HG03103 (cell line): Measurements from ENCODE around the gene CARD8.
"Not testable (repeated sequence)": the region's sequence is repeated elsewhere in the genome, so short reads cannot be mapped to it uniquely, and the experiment has no call there.

Source experiments
- ATAC-seq: cut with Tn5 transposase; IDR thresholded peaks from one replicate; pipeline ENCODE4 v1.9.1; 2021; ENCODE audit warnings: low read depth; ENCODE audit not compliant: unreplicated experiment

Gene CARD8

DNA sequence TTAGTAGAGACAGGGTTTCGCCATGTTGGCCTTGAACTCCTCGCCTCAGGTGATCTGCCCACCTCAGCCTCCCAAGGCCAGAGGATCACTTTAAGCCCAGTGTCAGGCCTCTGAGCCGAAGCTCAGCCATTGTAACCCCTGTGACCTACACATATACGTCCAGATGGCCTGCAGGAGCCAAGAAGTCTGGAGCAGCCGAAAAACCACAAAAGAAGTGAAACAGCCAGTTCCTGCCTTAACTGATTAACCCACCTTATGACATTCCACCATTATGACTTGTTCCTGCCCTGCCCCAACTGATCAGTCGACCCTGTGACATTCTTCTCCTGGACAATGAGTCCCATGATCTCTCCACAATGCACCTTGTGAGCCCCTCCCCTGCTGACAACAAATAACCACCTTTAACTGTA lies 13.9 kb upstream of the CARD8 start:
- ATAC-seq: not testable (repeated sequence)

DNA sequence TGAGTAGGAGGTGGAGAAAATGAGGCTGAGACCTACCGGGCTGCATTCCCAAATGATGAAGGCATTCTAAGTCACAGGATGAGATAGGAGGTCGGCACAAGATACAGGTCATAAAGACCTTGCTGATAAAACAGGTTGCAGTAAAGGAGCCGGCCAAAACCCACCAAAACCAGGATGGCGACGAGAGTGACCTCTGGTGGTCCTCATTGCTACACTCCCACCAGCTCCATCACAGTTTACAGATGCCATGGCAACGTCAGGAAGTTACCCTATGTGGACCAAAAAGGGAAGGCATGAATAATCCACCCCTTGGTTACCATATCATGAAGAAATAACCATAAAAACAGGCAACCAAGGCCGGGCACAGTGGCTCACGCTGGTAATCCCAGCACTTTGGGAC lies 9.6 kb upstream of the CARD8 start:
- ATAC-seq: not testable (repeated sequence)

DNA sequence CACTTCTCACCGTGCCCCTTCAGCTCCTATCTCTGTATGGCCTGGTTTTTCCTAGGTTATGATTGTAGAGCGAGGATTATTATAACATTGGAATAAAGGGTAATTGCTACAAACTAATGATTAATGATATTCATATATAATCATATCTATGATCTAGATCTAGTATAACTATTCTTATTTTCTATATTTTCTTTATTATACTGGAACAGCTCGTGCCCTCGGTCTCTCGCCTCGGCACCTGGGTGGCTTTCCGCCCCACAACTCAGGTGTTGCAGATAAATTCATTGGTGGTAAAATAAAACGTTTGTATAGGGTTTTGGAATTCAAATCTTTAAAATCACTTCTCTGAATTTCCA lies 4.6 kb upstream of the CARD8 start:
- not testable (repeated sequence) for ATAC-seq

DNA sequence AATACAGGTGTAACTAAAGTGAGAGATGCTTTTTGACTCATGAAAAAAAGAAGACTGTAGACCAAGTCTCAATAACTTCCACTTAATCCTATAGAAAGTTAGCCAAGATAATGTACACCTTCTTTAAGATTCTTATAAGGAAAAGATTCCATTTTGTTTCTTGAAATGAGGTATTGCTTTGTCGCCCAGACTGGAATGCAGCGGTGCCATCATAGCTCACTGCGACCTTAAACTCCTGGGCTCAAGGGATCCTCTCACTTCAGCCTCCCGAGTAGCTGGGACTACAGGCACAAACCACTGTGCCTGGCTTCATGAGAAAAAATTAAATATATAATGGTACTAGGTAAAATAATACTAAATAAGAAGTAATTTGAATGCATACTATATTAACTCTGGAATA lies 3.3 kb upstream of the CARD8 start:
- not testable (repeated sequence) for ATAC-seq

DNA sequence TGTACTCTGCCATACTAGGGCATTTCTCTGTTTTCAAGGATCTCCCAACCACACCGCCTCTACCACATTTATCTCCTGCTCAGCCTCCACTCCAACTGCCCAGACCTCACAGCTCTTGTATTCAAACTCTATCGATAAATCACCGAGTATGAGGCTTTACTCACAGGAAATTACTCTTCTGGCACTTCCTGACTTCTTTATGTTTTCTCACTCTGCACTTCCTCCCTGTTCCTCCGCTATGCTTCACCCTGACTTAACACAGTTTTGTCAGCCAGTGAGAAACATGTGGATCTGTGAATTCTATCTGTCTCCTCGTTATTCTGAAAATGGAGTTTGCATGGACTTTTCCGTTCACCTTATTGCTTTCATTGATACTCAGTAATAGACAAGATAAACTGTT lies 2.6 kb upstream of the CARD8 start:
- no peak for ATAC-seq

DNA sequence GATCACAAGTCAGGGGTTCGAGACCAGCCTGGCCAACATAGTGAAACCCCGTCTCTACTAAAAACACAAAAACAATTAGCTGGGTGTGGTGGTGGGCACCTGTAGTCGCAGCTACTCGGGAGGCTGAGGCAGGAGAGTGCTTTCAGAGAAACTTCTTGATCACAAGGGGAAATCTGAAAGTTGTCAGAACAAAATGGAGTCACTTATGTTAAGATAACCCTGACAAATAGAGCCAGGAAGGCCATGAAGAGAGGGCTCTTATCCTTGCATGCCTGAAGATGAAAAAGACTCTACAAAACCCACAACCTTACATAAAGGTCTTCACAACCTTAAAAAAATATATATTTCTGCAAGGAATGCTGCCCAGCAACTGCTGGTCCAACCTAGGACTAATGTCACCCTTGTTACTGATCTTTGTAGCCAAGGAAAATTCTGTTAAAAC lies 1.2 kb downstream of the CARD8 start:
- no peak for ATAC-seq

DNA sequence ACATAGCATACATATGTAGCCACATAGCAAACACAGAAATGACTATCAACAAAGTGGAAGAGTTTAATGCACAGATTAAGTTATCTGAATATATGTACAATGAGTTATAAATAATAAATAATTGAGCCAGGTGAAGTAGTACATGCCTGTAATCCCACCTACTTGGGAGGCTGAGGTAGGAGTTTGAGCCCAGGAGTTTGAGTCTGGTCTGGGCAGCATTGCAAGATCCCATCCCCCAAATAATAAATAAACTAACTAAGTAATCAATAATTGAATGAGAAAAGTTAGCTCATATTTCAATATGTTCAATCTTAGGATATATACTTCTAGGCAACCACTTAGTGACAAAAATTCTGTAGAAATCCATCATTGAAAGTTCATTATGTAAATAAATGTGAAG lies 1.7 kb downstream of the CARD8 start:
- ATAC-seq: no peak

DNA sequence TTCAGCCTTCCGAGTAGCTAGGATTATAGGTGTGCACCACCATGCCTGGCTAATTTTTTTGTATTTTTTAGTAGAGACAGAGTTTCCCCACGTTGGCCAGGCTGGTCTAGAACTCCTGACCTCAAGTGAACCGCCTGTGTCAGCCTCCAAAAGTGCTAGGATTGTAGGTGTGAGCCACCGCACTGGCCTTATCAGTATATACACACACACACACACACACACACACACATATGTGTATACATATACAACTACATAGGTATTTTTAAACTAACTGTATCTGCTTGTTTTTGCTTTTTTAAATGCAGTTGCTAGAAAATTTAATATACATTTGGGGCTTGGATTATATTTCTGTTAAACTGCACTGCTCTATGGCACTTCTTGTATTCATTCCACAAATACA lies 3.1 kb downstream of the CARD8 start:
- no peak for ATAC-seq

DNA sequence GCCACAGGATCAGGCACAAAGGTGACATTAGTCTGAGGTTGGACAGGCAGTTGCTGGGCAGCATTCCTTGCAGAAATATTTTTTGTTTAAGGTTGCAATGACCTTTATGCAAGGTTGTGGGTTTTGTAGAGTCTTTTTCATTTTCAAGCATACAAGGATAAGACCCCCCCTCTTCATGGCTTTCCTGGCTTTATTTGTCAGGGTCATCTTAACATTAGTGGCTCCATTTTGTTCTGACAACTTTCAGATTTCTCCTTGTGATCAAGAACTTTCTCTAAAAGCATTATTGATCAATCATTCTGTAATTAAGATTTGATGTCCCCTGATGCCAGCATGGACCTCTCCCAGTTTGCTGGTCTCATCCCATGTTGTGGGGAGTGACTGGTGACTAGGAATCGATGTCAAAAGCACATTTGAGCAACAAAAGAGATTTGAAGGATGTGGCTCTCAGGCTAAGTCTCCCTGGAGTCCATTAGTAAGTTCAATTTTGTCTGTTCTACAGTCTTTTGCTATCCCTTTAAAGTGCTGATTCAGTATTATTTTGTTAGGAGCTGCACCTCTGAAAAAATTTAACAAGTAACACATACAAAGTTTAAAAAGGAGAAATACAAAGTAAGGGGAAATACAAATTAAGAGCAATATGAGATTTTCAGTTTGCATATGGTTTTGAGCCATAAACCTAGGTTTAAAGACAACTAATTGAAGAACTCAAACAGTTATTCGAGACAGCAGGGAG lies 5.3 kb downstream of the CARD8 start:
- ATAC-seq: no peak

DNA sequence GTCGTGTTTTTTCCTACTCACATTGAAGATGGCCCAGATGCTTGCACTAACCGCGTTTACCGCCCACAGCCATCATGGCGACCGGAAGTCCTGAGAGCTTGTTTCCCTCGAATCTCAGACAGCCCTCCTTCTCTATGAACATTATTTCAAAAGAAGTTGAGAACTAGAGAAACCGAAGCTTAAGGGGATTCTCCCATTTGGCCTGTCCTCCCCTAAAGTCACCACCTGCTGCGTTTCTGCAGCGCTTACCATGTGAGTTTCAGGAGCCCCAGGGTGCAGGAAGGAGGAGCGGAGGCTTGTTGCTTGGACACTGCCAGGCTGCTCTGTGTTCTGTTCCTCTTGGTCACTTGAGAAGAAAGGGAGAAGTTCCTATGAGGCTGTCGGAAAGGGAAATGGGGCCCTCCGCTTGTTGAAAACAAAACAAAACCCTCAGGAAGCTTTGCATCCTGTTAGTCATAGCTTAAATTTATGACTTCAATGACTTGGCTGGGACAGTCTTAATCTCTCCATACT lies 6.2 kb downstream of the CARD8 start:
- no peak for ATAC-seq

DNA sequence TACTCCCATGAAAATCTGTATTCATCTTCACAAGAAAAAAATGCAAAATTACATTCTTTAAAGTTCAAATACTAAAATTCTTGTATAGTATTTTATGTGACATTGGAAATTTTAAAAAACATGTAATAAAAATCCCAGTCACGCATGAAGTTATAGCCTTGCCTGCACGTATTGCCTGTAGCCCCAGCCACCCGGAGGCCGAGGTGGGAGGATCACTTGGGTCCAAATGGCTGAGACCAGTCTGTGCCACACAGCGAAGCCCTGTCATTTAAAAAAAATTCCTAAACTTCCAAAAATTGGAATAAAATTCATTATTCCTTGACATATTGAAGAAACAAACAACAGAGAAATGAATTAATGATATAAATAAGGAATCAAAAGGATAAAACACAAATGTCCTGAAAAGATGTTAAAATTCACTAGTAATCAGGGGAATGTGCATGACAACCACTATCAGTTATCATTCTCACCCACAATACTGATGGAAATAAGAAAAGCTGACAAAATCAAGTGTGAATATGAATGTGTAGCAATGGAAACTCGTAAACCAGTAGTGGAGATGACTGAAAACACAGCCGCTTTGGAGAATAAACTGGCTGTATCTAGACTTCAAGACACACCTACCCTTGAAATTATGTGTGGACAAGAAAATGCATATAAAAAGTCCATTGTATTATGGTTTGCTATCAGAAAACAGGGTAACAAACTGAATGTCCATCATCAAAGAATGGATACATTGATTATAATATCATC lies 7.5 kb downstream of the CARD8 start:
- ATAC-seq: no peak

DNA sequence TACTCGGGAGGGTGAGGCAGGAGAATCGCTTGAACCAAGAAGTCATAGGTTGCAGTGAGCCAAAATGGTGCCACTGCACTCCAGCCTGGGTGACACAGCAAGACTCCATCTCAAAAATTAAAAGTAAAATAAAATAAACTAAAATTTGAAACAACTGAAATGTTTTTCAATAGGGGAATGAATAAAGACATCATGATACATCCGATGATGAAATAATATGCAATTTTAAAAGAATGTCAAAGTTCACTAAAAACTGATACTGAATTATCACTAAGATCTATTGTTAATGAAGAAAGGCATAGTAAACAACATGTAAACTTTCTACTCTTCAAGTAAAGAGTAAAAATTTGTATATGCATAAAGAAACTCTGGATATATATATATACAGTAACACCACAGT lies 8.5 kb downstream of the CARD8 start:
- no peak for ATAC-seq

DNA sequence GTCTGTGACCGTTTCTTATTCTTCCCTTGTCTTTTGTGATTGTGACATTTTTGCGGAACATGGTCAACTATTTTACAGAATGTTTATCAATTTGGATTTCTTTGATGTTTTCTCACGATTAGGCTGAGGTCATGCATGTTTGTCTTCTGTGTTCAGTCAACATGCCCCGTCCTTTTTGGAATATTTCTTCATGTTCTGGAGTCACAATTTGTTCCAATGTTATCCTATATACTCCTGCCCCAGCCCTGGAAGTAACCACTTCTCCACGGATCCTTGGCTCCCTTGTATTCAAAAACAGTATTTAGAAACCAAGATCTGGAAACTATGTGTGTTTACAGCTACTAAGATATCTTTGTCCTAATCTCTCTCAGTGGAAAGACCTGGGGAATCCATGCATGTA lies 9.6 kb downstream of the CARD8 start:
- ATAC-seq: no peak

DNA sequence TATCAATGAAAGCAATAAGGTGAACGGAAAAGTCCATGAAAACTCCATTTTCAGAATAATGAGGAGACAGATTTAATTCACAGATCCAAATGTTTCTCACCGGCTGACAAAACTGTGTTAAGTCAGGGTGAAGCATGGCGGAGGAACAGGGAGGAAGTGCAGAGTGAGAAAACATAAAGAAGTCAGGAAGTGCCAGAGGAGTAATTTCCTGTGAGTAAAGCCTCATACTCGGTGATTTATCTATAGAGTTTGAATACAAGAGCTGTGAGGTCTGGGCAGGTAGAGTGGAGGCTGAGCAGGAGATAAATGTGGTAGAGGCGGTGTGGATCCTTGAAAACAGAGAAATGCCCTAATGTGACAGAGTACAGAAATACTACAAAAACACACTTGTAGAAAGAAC lies 11.4 kb downstream of the CARD8 start:
- no peak for ATAC-seq

DNA sequence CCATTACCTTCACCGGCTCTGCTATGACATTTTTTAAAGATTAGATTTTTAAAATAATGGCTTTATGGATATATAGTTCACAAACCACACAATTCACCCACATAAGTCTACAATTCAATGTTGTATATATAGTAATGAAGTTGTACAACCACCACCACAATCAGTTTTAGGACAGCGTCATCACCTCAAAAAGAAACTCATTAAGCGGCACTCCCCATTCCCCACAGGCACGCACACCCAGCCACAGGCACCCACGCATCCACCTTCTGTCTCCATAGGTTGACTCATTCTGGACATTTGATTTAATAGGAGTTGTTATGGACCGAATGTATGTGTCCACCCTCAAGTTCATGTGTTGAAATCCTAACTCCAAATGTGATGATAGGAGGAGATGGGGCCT lies 13.9 kb downstream of the CARD8 start:
- ATAC-seq: not testable (repeated sequence)

DNA sequence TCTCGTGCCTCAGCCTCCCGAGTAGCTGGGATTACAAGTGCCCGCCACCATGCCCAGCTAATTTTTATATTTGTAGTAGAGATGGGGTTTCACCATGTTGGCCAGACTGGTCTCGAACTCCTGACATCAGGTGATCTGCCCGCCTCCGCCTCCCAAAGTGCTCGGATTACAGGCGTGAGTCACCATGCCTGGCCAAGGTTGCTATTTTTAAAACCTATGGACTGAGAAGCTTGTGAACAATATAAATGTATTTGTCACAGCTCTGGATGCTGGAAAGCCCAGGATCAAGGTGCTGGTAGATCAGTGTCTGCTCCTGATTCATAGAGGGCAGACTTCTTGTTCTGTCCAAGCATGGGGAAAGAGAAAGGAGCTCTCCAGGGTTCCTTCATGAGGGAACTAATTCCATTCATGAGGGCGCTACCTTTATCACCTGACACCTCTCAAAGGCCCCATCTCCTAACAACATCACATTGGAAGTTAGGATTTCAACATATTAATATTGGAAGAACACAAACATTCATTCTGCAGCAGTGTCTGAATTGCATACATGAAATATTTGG lies 16.1 kb downstream of the CARD8 start:
- ATAC-seq: no peak

DNA sequence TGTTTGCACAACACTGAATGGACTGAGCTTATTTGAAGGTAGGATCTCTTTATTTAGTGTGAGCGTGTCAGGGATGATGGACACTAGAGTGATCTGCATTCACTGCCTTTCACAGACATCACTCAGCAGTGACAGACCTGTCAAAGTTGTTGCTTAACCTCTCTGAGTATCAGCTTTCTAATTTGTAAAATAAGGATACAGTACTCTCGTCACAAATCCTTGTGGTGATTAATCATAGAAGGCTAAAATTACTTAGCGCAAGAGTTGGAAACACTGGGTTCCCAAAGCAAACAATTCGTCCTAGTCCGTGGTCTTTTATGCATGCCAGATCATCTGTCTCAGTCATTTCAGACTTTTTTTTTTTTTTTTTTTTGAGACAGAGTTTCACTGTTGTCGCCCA lies 16.6 kb downstream of the CARD8 start:
- no peak for ATAC-seq

DNA sequence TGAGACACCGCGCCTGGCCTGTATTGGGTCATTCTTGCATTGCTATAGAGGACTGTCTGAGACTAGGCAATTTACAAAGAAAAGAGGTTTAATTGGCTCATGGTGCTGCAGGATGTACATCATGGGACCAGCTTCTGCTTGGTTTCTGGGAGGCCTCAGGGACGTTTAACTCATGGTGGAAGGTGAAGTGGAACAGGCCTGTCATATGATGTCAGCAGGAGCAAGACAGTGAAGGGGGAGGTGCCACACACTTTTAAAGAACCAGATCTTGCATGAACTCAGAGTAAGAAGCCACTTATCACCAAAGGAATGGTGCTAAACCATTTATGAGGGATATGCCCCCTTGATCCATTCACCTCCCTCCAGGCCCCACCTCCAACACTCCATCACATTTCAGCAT lies 18.7 kb downstream of the CARD8 start:
- no peak for ATAC-seq

DNA sequence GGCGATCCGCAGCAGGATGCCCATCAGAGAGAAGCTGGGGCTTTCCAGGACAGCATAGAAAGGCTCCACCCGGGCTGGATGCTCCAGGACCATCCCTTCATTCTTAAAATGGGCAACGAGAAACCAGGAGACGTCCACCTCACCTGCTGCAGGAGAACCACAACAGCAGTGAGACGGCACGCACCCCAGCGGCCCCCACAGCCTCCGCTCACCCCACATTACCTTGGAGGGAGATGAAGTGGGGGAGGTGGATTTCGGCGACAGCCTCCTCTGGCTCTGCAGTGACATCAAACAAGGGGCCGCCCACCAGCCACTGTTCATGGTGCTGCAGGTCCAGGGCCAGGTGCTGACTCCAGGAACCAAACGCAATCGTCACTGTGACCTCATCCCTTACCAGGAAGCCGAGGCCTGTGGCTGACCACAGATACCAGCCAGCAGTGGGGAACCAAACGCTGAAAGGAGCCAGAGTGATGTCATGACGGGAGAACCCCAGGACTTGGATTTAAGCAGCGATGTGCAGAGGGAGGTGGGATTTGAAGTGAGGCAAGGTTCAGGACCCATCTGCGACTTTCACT lies 25.1 kb downstream of the CARD8 start:
- no peak for ATAC-seq

DNA sequence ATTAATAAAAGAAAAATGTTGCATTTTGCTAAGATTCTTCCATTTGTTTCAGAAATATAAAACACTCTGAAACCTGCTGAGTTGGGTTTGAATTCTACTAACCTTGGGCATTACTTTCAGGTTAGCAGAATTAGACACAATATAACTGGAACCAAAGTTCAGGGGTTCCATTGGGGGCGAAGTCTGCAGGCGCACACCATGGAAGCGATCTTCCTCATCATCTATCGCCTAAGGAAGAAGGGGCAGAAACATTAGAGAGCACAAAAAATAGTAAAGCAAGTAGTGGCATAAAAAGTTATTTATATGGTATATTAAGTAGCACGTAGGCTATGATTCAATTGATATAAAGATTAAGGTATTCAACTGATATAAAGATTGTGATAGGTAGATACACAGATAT lies 34.1 kb downstream of the CARD8 start:
- no peak for ATAC-seq

DNA sequence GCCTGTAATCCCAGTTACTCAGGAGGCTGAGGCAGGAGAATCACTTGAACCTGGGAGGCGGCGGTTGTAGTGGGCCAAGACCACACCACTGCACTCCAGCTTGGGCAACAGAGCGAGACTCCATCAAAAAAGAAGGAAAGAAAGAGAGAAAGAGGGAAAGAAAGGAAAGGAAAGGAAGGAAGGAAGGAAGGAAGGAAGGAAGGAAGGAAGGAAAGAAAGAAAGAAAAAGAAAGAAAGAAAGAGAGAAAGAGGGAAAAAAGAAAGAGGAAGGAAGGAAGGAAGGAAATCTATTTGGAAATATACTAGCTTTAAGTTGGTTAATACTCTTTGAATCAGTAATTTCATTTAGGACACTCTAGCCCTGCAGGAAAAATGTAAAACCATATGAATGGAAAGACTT lies 34.9 kb downstream of the CARD8 start:
- not testable (repeated sequence) for ATAC-seq
